NCI-H2081 treated with DMSO at 0.1 percent for 48 hours (cell line): ENCODE measurements around the gene MAGI1.
"Not testable (repeated sequence)": the region's sequence is repeated elsewhere in the genome, so short reads cannot be mapped to it uniquely, and the experiment has no call there.

Source experiments
- DNase-seq: peaks from one replicate; lab custom pipeline; 2025; lab: John Stamatoyannopoulos, UW

MAGI1 gene

GRCh38 chr3:66038726-66039589, at the start of gene MAGI1:
TSS of gene MAGI1 (minus strand) at chr3:66038918. CDS start at chr3:66038308, 610 bp downstream.
- DNase-seq = peak; percentile 56

- no peak for DNase-seq
Observed at GRCh38 chr3:66083784-66084213, 45.1 kb upstream of the MAGI1 start.

- no peak for DNase-seq
Observed at GRCh38 chr3:66083096-66083678, 44.5 kb upstream of the MAGI1 start.

- DNase-seq = no peak
Observed at GRCh38 chr3:66082679-66083078, 44.0 kb upstream of the MAGI1 start.

GRCh38 chr3:66080167-66080566, 41.4 kb upstream of the MAGI1 start:
- DNase-seq = no peak

GRCh38 chr3:66077973-66078372, 39.3 kb upstream of the MAGI1 start:
- DNase-seq = no peak

GRCh38 chr3:66076861-66077470, 38.2 kb upstream of the MAGI1 start:
- DNase-seq = no peak

- DNase-seq = no peak
Observed at GRCh38 chr3:66075281-66075680, 36.6 kb upstream of the MAGI1 start.

GRCh38 chr3:66073464-66074141, 34.9 kb upstream of the MAGI1 start:
- DNase-seq = no peak

GRCh38 chr3:66068255-66068654, 29.5 kb upstream of the MAGI1 start:
- DNase-seq = no peak

GRCh38 chr3:66066963-66067617, 28.4 kb upstream of the MAGI1 start:
- no peak for DNase-seq

- no peak for DNase-seq
Observed at GRCh38 chr3:66055289-66055688, 16.6 kb upstream of the MAGI1 start.

- DNase-seq = no peak
Observed at GRCh38 chr3:66053550-66054094, 14.9 kb upstream of the MAGI1 start.

GRCh38 chr3:66052721-66053549, 14.2 kb upstream of the MAGI1 start:
- DNase-seq = no peak

GRCh38 chr3:66050821-66051220, 12.1 kb upstream of the MAGI1 start:
- DNase-seq = no peak

GRCh38 chr3:66048051-66048395, 9.3 kb upstream of the MAGI1 start:
- DNase-seq = no peak

- no peak for DNase-seq
Observed at GRCh38 chr3:66047311-66048050, 8.8 kb upstream of the MAGI1 start.

- not testable (repeated sequence) for DNase-seq
Observed at GRCh38 chr3:66046321-66046720, 7.6 kb upstream of the MAGI1 start.

GRCh38 chr3:66041828-66042227, 3.1 kb upstream of the MAGI1 start:
- no peak for DNase-seq

GRCh38 chr3:66041116-66041515, 2.4 kb upstream of the MAGI1 start:
- DNase-seq = no peak
